ENCODE data around the gene HIP1R. TPM values are rescaled to one million over a fixed set of nuclear protein-coding genes. Genes with fewer than 3 reads are reported as not detected.

Gene HIP1R
- total and polyA plus RNA-seq, 2 of the 8 experiments (the other 6 are each of a cell fraction or from before 2014, with no cell fraction given), result 11.2 to 14.5 TPM

GRCh38 chr12:122908915-122909314 is 73.7 kb downstream of the HIP1R start:
- Histone ChIP-seq H3K79me1 (ENCODE audit: low read depth, low read length) (no peaks in the 10 kb centered on the region), H3K14ac (ENCODE audit: insufficient read length) (no peak overlapping the region), H3K9me3 (ENCODE audit: insufficient read depth in 2 of 2, low read depth in 1 of 2, low read length in 1 of 2) (no peaks in the 10 kb centered on the region), H3K23ac (ENCODE audit: insufficient read length) (no peak overlapping the region), H4K91ac (replicated peaks; ENCODE audit: insufficient read length, low read length) (no peak overlapping the region), H3K9ac (replicated peaks in 1 of 4; ENCODE audit: extremely low read depth in 1 of 4, low read depth in 3 of 4, low read length in 3 of 4) (no peak overlapping the region), H4K20me1 (replicated peaks in 1 of 2; ENCODE audit: control insufficient read depth in 1 of 2, insufficient read depth in 2 of 2, low read length in 2 of 2) (no peaks in the 10 kb centered on the region), H4K8ac (ENCODE audit: extremely low read depth, insufficient read depth, low read length) (no peak overlapping the region), H3K27me3 (replicated peaks in 1 of 4; ENCODE audit: control insufficient read depth in 3 of 4, extremely low read depth in 1 of 4, insufficient read depth in 3 of 4, low read length in 3 of 4) (no peaks in the 10 kb centered on the region), H3K4ac (replicated peaks; ENCODE audit: insufficient read length, low read depth, low read length) (no peak overlapping the region), H3K79me2 (ENCODE audit: control insufficient read depth in 1 of 2, insufficient read depth in 2 of 2, low read length in 2 of 2) (no peaks in the 10 kb centered on the region), H3K27ac (ENCODE audit: low read depth, low read length) (no peak overlapping the region), H2BK15ac (ENCODE audit: low read length) (no peak overlapping the region), H2AK5ac (ENCODE audit: low read depth, low read length) (no peak overlapping the region), H2BK12ac (ENCODE audit: low read depth, low read length) (no peak overlapping the region), H3K36me3 (ENCODE audit: control insufficient read depth in 2 of 4, insufficient read depth in 4 of 4, low read length in 3 of 4) (no peaks in the 10 kb centered on the region), H3K18ac (ENCODE audit: extremely low read depth, low read length) (no peak overlapping the region), H2BK20ac (ENCODE audit: low read length) (no peak overlapping the region), H2BK120ac (replicated peaks; ENCODE audit: low read depth, low read length) (no peak overlapping the region), H3K4me2 (ENCODE audit: insufficient read depth in 1 of 2, low read depth in 2 of 2, low read length in 2 of 2) (no peak overlapping the region; a peak in 1 of 4 replicates), H4K5ac (ENCODE audit: insufficient read length, low read depth, low read length) (no peak overlapping the region), H3K4me3 (ENCODE audit: extremely low read depth in 1 of 4, insufficient read depth in 2 of 4, low read depth in 3 of 4, low read length in 4 of 4) (no peak overlapping the region), H3K56ac (replicated peaks; ENCODE audit: insufficient read length, low read depth, low read length) (no peak overlapping the region), H2AFZ (ENCODE audit: low read length) (no peak overlapping the region), H3K4me1 (replicated peaks in 1 of 4; ENCODE audit: control insufficient read depth in 3 of 4, insufficient read depth in 4 of 4, low read length in 3 of 4) (peaks cover 0 to 6% (median 5%) of the 10 kb centered on the region in 4 experiments; a peak in 5 of 7 replicates), H3K23me2 (ENCODE audit: low read depth, low read length) (no peaks in the 10 kb centered on the region), H2BK5ac (ENCODE audit: low read depth, low read length) (no peak overlapping the region)
- POLR2A ChIA-PET (ENCODE audit: partially characterized antibody), result interaction anchor here (0.6 to 1.3 kb wide), 2 partner anchors 11 to 20 kb away, joined by 3 to 4 read pairs; no protein-coding TSS in a partner anchor
- no peak for TF ChIP-seq EZH2 (IDR thresholded peaks at IDR 0.05; ENCODE audit: low read depth, low read length, severe bottlenecking)
- TF ChIP-seq JUND (IDR thresholded peaks at IDR 0.05; ENCODE audit: low read length), result no peak
- no peak for TF ChIP-seq TAF1 (IDR thresholded peaks at IDR 0.05; ENCODE audit: low read depth, low read length)
- no peak for TF ChIP-seq TAF7 (optimal IDR thresholded peaks at IDR 0.05; ENCODE audit: borderline replicate concordance, low read depth, low read length)
- no peak for TF ChIP-seq E2F6 (IDR thresholded peaks at IDR 0.05)
- TF ChIP-seq CHD2 (IDR thresholded peaks at IDR 0.05; ENCODE audit: low read length), result no peak
- no peak for DNase-seq (ENCODE audit: low read depth in 1 of 2, low spot score in 2 of 2)
- FAIRE-seq, result no peak
- 96% methylated on average over 6 of the region's 6 CpGs; no CpG with 5 or more reads in 1 of the 2 experiments for WGBS, 2 experiments (ENCODE audit: extremely low coverage in 1 of 2, insufficient coverage in 1 of 2, insufficient read length in 1 of 2, insufficient replicate concordance in 2 of 2, low coverage in 1 of 2, low lambda C conversion rate in 2 of 2, missing lambda C conversion rate in 1 of 2)
- CTCF ChIA-PET (ENCODE audit: partially characterized antibody), result interaction anchor here (0.5 to 1.2 kb wide), 4 partner anchors 23 to 1131 kb away, joined by 3 to 4 read pairs (median 3); no protein-coding TSS in a partner anchor
